Inferior parietal cortex (tissue), 1 donor: Measurements from ENCODE around the gene KCNH1.
A peak's percentile ranks its signal among the peaks of the same experiment; 100 is the strongest.

Source experiments
- DNase-seq: peaks from one replicate; pipeline ENCODE4 v3.0.0-alpha.2; 2016; ENCODE audit errors: extremely low spot score

The KCNH1 gene, protein sequence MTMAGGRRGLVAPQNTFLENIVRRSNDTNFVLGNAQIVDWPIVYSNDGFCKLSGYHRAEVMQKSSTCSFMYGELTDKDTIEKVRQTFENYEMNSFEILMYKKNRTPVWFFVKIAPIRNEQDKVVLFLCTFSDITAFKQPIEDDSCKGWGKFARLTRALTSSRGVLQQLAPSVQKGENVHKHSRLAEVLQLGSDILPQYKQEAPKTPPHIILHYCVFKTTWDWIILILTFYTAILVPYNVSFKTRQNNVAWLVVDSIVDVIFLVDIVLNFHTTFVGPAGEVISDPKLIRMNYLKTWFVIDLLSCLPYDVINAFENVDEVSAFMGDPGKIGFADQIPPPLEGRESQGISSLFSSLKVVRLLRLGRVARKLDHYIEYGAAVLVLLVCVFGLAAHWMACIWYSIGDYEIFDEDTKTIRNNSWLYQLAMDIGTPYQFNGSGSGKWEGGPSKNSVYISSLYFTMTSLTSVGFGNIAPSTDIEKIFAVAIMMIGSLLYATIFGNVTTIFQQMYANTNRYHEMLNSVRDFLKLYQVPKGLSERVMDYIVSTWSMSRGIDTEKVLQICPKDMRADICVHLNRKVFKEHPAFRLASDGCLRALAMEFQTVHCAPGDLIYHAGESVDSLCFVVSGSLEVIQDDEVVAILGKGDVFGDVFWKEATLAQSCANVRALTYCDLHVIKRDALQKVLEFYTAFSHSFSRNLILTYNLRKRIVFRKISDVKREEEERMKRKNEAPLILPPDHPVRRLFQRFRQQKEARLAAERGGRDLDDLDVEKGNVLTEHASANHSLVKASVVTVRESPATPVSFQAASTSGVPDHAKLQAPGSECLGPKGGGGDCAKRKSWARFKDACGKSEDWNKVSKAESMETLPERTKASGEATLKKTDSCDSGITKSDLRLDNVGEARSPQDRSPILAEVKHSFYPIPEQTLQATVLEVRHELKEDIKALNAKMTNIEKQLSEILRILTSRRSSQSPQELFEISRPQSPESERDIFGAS

DNA sequence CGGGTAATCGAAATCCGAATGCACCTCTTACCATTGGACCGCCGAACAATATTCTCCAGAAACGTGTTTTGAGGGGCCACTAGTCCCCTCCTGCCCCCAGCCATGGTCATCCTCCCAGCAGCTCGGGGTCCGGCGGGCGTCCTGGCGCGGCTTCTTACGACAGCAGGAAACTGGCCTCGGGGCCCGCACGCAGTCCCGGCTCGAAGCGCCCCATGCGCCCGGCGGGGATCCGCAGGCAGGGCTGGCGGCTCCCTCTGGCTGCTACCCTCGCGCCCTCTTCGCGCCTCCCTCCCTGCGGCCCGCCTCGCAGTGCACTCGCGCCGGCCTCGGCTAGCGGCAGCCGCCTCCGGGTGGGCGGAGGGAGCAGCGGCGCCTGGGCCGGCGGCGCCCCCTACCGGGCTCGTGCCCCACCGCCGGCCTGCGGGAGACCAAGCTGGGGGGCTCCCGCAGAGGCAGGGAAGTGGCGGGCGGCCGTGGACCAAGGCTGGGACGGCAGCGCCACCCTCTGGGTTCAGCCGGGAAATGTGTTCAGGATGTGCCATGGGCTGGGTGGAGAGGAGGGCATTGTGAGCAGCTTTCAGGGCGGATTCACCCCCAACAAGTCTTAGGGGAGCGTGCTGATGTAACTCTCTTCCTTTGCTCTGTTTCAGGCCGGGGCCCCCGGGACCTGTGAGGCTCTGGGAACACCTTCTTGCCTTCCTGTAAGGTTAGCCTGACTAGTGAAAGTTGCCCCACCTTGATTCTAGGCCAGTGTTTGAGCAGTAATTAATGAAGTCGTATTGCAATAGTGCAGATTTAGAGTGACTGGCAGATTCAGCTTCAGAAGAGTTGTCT is at the start of gene KCNH1:
Gene KCNH1, minus strand, starts transcription at position 313 of the 834 bp plus-strand sequence. Its CDS starts 203 bp downstream, at position 110.
- DNase-seq = peak; percentile 87

DNA sequence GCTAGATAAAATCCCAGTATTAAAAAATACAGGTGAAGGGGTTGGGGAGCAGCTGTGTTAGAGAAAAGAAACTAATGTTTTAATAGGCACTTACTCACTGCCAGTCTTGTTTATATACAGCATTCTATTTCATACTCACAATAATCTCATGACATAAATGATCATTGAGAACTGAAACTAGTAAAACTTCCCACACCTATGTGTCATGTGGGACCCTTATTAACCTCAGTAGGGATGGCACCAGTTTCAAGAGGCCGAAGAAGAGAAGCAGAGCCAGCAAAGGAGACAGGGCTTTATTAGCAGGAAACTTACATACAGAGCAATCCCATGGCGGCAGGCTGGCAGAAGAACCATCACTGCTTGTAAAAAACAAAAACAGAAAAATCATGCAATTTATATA is 48.8 kb upstream of the KCNH1 start:
- DNase-seq = no peak

DNA sequence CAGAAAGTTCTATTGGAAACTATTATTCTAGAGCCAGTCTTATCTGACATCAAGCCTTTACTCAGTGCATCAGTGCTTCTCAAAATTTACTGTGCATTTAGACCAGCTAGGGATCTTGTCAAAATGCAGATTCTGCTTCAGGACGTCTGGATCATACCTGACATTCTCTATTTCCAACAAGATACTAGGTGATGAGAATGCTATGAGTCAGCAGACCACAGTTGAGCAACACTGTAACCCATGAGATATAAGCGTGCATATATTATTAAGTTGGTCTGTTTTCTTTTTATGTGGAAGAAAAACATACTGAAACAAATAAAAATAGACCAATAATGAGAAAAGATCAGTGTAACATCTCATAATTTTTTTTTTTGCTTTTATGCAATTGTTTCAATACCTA is 40.4 kb upstream of the KCNH1 start:
- DNase-seq = no peak

DNA sequence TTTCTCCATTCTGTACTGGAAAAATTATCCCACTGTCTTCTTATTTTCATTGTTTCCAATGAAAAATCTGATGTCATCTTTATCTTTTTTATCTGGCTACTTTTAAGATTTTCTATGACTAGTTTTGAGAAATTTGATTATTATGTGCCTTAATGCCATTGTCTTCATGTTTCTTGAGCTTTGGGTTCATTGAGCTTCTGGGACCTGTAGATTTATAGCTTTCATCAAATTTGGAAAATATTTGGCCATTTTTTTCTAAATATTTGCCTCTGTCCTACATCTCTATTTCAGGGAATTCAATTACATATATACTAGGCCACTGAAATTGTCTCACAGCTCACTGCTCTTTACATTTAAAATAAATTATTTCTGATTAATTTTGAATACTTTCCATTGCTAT is 38.7 kb upstream of the KCNH1 start:
- DNase-seq = no peak

DNA sequence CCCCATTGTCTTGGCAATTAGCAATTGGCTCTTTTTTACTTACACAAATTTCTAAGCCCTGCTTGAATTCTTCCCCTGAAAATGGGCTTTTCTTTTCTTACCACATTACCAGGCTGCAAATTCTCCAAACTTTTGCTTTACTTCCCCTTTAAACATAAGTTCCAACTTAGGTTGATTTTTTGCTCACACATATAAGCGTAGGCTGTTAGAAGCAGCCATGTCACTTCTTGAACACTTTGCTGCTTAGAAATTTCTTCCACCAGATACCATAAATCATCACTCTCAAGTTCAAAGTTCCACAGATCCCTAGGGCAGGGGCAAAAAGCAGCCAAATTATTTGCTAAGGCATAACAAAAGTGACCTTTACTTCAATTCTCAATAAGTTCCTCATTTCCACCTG is 35.4 kb upstream of the KCNH1 start:
- no peak for DNase-seq

DNA sequence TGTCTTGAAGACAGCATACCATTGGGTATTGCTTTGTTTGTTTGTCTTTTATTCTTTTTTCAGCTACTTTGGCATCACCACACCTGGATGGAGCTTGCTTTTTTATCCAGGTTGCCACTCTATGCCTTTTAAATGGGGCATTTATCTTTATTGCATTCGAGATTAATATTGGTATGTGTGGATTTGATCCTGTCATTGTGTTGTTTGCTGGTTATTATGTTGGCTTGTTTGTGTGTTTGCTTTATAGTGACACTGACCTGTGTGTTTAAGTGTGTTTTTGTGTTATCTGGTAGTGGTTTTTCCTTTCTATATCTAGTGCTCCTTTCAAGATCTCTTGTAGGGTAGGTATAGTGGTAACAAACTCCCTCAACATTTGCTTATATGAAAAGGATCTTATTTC is 24.9 kb upstream of the KCNH1 start:
- no peak for DNase-seq

DNA sequence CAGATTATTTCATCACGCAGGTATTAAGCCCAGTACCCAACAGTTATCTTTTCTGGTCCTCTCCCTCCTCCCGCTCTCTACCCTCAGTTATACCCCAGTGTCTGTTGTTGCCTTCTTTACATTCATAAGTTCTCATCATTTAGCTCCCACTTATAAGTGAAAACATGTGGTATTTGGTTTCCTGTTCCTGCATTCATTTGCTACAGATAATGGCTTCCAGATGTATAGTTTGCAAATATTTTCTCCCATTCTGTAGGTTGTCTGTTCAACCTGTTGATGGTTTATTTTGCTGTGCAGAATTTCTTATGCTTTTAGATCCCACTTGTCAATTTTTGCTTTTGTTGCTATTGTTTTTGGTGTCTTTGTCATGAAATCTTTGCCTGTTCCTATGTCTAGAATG is 21.1 kb upstream of the KCNH1 start:
- DNase-seq = no peak

DNA sequence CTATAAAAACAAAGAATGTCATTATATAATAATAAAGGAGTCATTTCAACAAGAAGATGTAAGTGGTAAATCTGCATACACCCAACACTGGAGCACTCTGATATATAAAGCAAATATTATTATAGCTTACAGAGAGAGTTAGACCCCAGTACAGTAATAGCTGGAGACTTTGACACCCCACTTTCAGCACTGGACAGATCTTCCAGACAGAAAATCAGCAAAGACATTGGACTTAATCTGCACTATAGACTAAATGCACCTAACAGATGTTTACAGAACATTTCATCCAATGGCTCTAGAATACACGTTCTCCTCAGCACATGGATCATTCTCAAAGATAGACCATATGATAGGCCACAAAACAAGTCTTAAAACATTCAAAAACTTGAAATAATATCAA is 20.0 kb upstream of the KCNH1 start:
- no peak for DNase-seq

DNA sequence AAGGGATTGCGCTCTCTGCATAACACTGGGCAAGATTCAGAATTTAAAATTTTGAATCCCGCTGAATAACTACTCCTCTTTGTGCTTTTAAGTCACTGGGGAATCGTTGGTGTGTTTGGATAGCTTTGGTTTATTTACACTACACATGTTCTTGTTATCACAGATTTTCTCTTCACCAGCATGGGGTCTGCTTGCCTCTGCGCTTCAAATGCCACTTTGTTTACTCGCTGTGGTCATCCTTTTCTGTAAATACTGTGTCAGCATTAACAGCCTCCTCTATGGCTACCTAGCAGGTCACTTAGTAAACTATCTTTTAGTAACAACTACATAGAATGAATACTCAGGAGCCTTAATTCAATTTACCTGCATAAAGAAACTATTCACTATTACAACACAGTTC is 14.4 kb upstream of the KCNH1 start:
- no peak for DNase-seq

DNA sequence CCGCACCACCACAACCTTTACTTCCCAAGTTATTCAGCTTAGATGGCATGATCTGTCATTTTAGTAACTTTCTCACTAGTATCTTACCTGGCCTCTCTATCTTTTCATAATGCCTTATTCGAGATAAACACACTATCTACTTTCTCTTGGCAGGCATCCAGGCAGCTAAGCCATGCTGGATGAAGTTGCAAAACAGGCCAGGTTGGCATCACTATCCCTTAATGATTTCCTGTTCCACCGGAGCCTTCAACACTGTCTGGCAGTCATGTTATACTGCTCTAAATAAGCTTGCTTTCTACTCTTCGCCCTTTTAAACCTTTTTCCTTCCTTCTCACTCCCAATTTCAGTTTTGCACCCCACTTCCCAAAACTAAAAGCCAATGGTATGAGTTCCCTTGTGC is 12.0 kb upstream of the KCNH1 start:
- DNase-seq = no peak

DNA sequence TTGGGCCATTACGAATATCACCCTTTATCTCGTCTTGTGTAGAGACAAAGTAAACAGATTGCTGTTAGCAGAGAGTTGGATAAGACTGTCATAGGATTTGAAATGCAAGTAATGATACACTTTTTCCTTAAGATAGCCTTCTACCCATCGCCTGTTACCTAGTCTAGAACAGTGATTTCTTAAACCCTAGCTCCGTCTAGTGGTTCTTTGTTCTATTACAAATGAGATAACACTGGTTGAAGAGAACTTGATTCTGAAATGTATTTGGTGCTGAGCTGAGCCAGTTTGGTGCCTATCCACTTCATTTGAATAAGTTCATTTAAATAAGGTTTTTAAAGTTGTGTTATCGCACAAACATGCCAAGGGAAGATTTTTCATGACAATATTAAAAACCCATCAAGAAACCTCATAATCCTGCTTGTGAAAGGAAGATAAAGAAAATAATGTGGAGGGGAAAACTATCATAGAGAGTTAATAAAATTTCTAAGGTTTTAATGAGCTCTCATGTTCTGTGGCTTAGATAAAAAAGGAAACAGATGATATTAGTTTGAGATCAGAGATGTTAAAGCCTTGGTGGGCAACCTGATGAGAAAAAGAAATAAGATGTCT is 1.5 kb upstream of the KCNH1 start:
- peak; percentile 83 for DNase-seq

DNA sequence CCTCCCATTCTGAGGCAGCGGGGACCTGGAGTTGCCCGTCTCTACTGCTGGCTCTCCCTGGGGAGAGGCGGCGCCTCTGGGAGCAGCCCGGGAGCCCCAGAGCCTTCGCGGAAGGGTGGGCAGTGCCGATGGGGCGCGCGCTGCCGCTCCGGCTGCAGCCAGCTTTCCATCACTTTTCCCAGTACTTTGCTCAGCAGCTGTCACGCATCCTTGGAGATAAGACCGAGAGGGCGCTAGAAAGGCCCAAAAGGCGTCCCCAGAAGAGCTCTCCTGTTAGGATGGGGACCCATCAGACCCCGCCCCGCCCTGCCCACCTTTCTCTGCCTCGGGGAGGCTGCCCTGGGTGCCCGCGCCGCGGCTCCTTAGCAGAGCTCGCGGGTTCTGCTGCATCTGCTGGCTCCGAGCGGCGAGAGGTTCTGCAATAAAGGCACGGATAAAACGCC is 534 bp downstream of the KCNH1 start:
- peak; percentile 47 for DNase-seq

DNA sequence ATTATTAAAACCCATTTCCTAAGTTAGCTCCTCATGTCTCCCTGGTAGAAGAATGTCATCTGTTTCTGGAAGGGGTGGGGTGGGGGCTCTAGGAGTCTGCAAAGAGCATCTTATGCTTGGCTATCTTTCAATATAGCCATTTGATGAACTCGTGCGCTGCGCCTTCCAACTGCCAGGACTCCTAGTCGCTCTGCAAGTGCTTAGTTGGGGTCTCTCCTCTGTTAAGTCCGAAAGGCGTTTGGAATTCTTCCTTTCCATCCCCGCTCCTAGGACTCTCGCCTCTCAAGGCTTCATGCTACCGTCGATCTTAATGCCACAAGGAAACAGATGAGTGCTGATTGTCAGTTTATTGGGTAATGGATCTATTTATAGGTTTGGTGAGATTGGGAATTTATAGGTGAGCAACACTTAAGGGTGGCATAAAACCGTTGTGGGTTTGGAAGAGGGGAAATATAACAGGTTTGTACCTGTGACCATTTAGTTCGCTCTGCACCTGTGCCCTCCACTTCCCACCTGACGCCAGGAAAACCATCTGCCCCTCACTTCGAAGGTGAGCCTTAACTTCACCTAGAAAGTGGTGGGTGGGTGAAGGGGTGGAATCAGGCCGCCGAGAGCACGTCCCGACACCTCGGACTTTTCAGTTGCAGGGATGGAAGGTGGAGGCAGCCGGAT is 1.1 kb downstream of the KCNH1 start:
- DNase-seq = peak; percentile 40

DNA sequence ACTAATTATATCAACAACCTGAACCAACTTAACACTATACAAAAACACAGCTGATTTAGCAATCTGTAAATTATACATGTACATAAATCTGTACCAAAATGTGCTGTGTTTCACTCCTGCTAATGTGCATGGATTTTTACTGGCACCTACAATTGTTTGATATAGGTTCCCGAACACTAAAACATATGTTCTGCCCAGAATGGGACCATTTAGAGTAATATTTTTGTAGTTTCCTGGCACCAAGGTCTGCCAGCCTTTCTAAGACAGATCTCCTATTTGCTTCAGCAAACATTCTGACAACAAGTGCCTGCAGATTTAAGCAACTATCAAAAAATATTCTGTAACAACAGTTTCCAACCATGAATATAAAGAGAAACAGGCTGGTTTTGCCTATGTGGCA is 4.2 kb downstream of the KCNH1 start:
- DNase-seq = peak; percentile 40

DNA sequence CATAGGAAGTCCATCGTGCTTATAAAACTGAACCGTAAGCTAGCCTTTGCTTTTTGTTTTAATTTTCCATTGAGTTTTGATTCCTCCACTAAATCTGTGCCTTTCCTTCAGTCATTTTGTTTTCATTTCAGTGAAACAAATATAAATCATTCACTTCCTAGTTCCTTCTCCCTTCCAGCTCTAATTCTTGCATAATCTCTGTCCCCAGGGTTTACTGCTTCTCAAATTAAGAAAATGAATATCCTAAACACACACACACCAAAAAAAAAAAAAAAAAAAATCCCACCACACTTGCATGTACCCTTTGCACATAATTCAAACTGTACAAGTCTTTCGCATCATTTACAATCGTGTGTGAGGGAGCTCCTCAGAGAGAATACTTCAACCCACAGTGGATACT is 6.8 kb downstream of the KCNH1 start:
- DNase-seq = no peak

DNA sequence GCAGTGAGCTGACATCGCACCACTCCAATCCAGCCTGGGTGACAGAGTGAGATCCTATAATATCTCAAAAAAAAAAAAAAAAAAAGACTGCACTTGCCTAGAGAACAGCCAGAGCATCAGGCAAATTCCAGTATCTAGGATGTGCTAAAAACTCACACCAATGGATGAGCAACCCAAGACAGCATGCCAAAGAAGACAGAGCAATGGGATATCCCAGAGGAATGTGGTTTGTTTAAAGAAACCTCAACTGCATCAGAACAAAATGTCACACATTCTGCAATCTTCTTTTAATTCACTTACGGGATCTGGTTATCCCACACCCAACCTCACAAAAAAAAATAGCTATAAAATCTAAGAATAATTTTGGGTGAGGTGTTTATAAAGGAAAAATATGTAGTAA is 7.3 kb downstream of the KCNH1 start:
- no peak for DNase-seq

DNA sequence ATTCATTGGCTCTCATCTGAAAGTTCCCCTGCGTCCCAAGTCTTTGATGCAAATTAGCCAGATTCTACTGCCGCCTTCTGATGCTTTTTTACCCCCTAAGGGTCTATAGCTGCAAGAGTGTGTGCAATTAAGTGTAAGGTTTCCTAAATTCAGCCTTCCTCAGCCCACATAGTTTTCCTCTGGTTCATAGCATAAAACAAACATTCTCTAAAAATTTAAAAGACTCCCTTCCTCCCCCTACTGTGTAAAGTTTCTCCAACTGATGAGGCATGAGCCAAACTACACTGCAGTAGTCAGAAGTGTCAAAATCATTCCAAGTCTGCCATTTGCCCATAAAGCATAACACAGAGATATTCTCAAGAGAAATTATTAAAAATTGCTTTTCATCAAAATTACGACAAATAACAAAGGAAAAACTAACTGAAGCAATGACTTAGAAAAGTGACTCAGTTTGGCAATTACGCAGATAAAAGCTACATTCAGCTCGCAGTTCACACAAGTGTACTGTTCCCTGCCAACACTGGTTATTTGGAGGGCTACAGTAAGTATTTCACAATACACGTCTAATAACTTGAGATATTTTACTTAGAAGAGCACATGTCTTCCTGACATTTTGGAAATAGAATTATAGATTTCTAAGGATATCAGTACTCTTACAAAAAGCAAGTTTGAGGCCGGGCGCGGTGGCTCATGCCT is 15.4 kb downstream of the KCNH1 start:
- no peak for DNase-seq

DNA sequence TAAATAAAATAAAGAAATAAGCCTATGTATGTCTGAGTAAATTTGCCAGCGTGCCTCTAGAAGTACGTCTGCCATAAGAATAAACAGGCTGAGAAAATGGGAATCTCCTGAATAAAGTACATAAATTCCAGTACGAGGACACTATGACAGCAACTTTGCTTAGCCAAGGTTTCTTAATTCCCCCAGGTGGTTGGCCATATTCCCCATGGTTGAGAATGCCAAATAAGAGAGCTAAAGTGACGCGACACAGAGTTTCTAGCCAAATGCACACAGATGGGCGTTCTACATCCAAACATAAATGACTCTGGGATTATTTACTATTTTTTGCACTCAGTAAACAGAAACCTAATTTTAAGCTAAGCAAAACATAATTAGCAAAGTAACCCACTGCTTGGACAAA is 19.5 kb downstream of the KCNH1 start:
- DNase-seq = no peak

DNA sequence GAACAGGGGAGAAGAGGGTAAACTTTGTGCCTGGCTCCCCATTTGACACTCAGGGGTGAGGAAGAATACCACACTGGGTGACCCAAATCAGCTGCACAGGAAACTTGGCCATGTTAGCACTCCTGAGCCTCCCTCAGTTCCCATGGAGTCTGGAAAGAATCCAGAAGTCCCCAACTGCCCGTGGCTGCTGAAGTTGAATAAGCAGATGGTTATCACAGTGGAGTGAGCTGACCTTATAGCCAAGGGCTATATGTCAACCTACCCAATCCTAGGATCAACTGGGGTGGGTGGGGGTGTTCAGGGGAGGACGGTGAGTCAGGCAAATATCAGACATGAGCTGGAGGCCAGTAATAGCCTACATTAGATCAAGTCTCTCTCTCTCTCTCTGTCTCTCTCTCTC is 20.4 kb downstream of the KCNH1 start:
- no peak for DNase-seq

DNA sequence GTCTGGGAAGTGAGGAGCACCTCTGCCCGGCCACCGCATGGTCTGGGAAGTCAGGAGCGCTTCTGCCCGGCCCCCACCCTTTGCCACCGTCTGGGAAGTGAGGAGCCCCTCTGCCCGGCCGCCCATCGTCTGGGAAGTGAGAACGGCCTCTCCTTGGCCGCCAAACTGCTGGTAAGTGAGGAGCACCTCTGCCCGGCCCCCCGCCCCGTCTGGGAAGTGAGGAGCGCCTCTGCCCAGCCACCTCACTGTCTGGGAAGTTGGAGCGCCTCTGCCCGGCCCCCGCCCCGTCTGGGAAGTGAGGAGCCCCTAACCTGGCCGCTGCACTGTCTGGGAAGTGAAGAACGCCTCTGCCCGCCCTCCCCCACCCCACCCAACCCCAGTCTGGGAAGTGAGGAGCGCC is 22.6 kb downstream of the KCNH1 start:
- DNase-seq = no peak
